Hepatic stellate cell (primary cell): ENCODE data around the gene CST8.
"Not testable (repeated sequence)": the region's sequence is repeated elsewhere in the genome, so short reads cannot be mapped to it uniquely, and the experiment has no call there.

Experiments
- DNase-seq: peaks from one replicate; pipeline ENCODE4 v3.0.0; 2011; ENCODE audit warnings: low spot score

The CST8 gene

GRCh38 chr20:23490817-23491216, at the start of gene CST8:
TSS of gene CST8 (plus strand) at chr20:23491117. CDS start at chr20:23491668, 551 bp downstream.
- DNase-seq = no peak

- DNase-seq = peak; percentile 80
Measured at GRCh38 chr20:23441850-23442313, 49.0 kb upstream of the CST8 start.

- no peak for DNase-seq
Measured at GRCh38 chr20:23442436-23442835, 48.5 kb upstream of the CST8 start.

GRCh38 chr20:23444859-23445258, 46.1 kb upstream of the CST8 start:
- DNase-seq = no peak

- DNase-seq = peak; percentile 88
Measured at GRCh38 chr20:23445596-23446217, 45.2 kb upstream of the CST8 start.

- DNase-seq = peak; percentile 31
Measured at GRCh38 chr20:23446505-23446904, 44.4 kb upstream of the CST8 start.

GRCh38 chr20:23448167-23448566, 42.8 kb upstream of the CST8 start:
- no peak for DNase-seq

GRCh38 chr20:23449421-23449820, 41.5 kb upstream of the CST8 start:
- DNase-seq = no peak

GRCh38 chr20:23450877-23451276, 40.0 kb upstream of the CST8 start:
- DNase-seq = no peak

GRCh38 chr20:23451956-23452487, 38.9 kb upstream of the CST8 start:
- no peak for DNase-seq

- DNase-seq = no peak
Measured at GRCh38 chr20:23452776-23453175, 38.1 kb upstream of the CST8 start, which contains the start of gene CST11. TSS of gene CST11 (minus strand) at chr20:23452876. CDS start at chr20:23452811, 65 bp downstream.

GRCh38 chr20:23453549-23454543, 37.1 kb upstream of the CST8 start:
- no peak for DNase-seq

GRCh38 chr20:23454816-23455215, 36.1 kb upstream of the CST8 start:
- DNase-seq = no peak

- DNase-seq = no peak
Measured at GRCh38 chr20:23455639-23456038, 35.3 kb upstream of the CST8 start.

GRCh38 chr20:23456409-23456808, 34.5 kb upstream of the CST8 start:
- DNase-seq = no peak

- no peak for DNase-seq
Measured at GRCh38 chr20:23456873-23457272, 34.0 kb upstream of the CST8 start.

GRCh38 chr20:23459461-23460150, 31.3 kb upstream of the CST8 start:
- DNase-seq = no peak

GRCh38 chr20:23461180-23461579, 29.7 kb upstream of the CST8 start:
- no peak for DNase-seq

- DNase-seq = not testable (repeated sequence)
Measured at GRCh38 chr20:23466961-23467360, 24.0 kb upstream of the CST8 start.

- not testable (repeated sequence) for DNase-seq
Measured at GRCh38 chr20:23472306-23472705, 18.6 kb upstream of the CST8 start.

GRCh38 chr20:23473293-23473692, 17.6 kb upstream of the CST8 start:
- not testable (repeated sequence) for DNase-seq

GRCh38 chr20:23475395-23475794, 15.5 kb upstream of the CST8 start:
- no peak for DNase-seq
